ENCODE results near the gene RNASE2.
"Not testable (repeated sequence)": the region's sequence is repeated elsewhere in the genome, so short reads cannot be mapped to it uniquely, and the experiment has no call there.

RNASE2 gene

GRCh38 chr14:20954736-20955537 is at the start of gene RNASE2:
Gene RNASE2, plus strand, starts transcription at chr14:20955487. Its CDS starts 285 bp downstream, at chr14:20955772.
- not testable (repeated sequence) for DNase-seq (ENCODE audit: low spot score)

- no peak for DNase-seq (ENCODE audit: low spot score)
Measured at GRCh38 chr14:20905676-20906075, 49.6 kb upstream of the RNASE2 start.

- DNase-seq (ENCODE audit: low spot score): no peak
Measured at GRCh38 chr14:20907214-20907613, 48.1 kb upstream of the RNASE2 start.

- not testable (repeated sequence) for DNase-seq (ENCODE audit: low spot score)
Measured at GRCh38 chr14:20910822-20911221, 44.5 kb upstream of the RNASE2 start.

GRCh38 chr14:20919038-20919756 is 36.1 kb upstream of the RNASE2 start:
- DNase-seq (ENCODE audit: low spot score): not testable (repeated sequence)

GRCh38 chr14:20923766-20924297 is 31.5 kb upstream of the RNASE2 start:
- not testable (repeated sequence) for DNase-seq (ENCODE audit: low spot score)

GRCh38 chr14:20934148-20934762 is 21.0 kb upstream of the RNASE2 start:
- DNase-seq (ENCODE audit: low spot score): peak; percentile 53

GRCh38 chr14:20935303-20935984 is 19.8 kb upstream of the RNASE2 start:
- DNase-seq (ENCODE audit: low spot score): no peak

GRCh38 chr14:20945146-20945545 is 10.1 kb upstream of the RNASE2 start:
- not testable (repeated sequence) for DNase-seq (ENCODE audit: low spot score)

- not testable (repeated sequence) for DNase-seq (ENCODE audit: low spot score)
Measured at GRCh38 chr14:20946707-20947106, 8.6 kb upstream of the RNASE2 start.

- not testable (repeated sequence) for DNase-seq (ENCODE audit: low spot score)
Measured at GRCh38 chr14:20955538-20955873, 219 bp downstream of the RNASE2 start.

- no peak for DNase-seq (ENCODE audit: low spot score)
Measured at GRCh38 chr14:20956376-20956976, 1.2 kb downstream of the RNASE2 start.

- not testable (repeated sequence) for DNase-seq (ENCODE audit: low spot score)
Measured at GRCh38 chr14:20958946-20959345, 3.7 kb downstream of the RNASE2 start.

- no peak for DNase-seq (ENCODE audit: low spot score)
Measured at GRCh38 chr14:20969336-20969735, 14.0 kb downstream of the RNASE2 start.

GRCh38 chr14:20970647-20970982 is 15.3 kb downstream of the RNASE2 start:
- no peak for DNase-seq (ENCODE audit: low spot score)

- peak; percentile 94 for DNase-seq (ENCODE audit: low spot score)
Measured at GRCh38 chr14:20970983-20971704, 15.9 kb downstream of the RNASE2 start.

GRCh38 chr14:20971705-20972021 is 16.4 kb downstream of the RNASE2 start:
- no peak for DNase-seq (ENCODE audit: low spot score)

GRCh38 chr14:20973501-20973900 is 18.2 kb downstream of the RNASE2 start:
- DNase-seq (ENCODE audit: low spot score): no peak

GRCh38 chr14:20976291-20976690 is 21.0 kb downstream of the RNASE2 start:
- no peak for DNase-seq (ENCODE audit: low spot score)

GRCh38 chr14:20978687-20979086 is 23.4 kb downstream of the RNASE2 start:
- no peak for DNase-seq (ENCODE audit: low spot score)

- no peak for DNase-seq (ENCODE audit: low spot score)
Measured at GRCh38 chr14:20980906-20981305, 25.6 kb downstream of the RNASE2 start.

Measured in AG20443 (cell line).